Activated CD4-positive, alpha-beta T cell treated with anti-CD3 and anti-CD28 coated beads for 36 hours (primary cell): ENCODE data around the gene ITPRID1. TPM values are rescaled to one million over a fixed set of nuclear protein-coding genes. Genes with fewer than 3 reads are reported as not detected.
"Not testable (repeated sequence)": the region's sequence is repeated elsewhere in the genome, so short reads cannot be mapped to it uniquely, and the experiment has no call there.

ENCODE experiments used
- ATAC-seq: fragments of 200-7000 bp; cut with Tn5 transposase; one replicate; pipeline ENCODE4 v1.10.0; 2021; ENCODE audit warnings: mild to moderate bottlenecking, moderate library complexity
- CTCF ChIA-PET: fragments of 350-600 bp; sonication (Branson Sonifier 250); formaldehyde crosslinking; loops from one replicate; lab custom pipeline; 2021; ENCODE audit warnings: antibody characterized with exemption; lab: Charles Lee
- POLR2A ChIA-PET: fragments of 350-600 bp; sonication (Branson Sonifier 250); formaldehyde crosslinking; loops from one replicate; lab custom pipeline; 2021; ENCODE audit warnings: antibody characterized with exemption, inconsistent platforms; lab: Charles Lee
- DNase-seq: peaks from one replicate; pipeline ENCODE4 v3.0.0-alpha.2; 2020
- H3K27ac Mint-ChIP-seq: one replicate; pipeline ENCODE4 v1.8.0; 2021; ENCODE audit warnings: mixed read lengths
- H3K27me3 Mint-ChIP-seq: one replicate; pipeline ENCODE4 v1.8.0; 2021; ENCODE audit warnings: mixed read lengths
- H3K36me3 Mint-ChIP-seq: one replicate; pipeline ENCODE4 v1.8.0; 2021; ENCODE audit warnings: low read depth, mixed read lengths
- H3K4me1 Mint-ChIP-seq: one replicate; pipeline ENCODE4 v1.8.0; 2021; ENCODE audit warnings: mixed read lengths
- H3K4me3 Mint-ChIP-seq: one replicate; pipeline ENCODE4 v1.8.0; 2021; ENCODE audit warnings: mild to moderate bottlenecking, moderate library complexity, mixed read lengths
- H3K9me3 Mint-ChIP-seq: one replicate; pipeline ENCODE4 v1.8.0; 2021; ENCODE audit warnings: low read depth, mixed read lengths
- intact Hi-C, 2 experiments: fragments of 100-400 bp; cut with DNase I in 1 of 2; cut with micrococcal nuclease in 1 of 2; formaldehyde crosslinking; loops; one replicate each; pipeline versions ENCODE4 v1.14.2 to v1.15.1; 2022 to 2024; cut with DNase I, micrococcal nuclease
- total RNA-seq, 2 experiments: library from RNA; stranded (reverse); gene quantifications; one replicate each; pipeline ENCODE4 v1.2.3, GENCODE V29; 2021

ITPRID1 gene
- not detected for total RNA-seq

GRCh38 chr7:31513790-31514189 lies at the start of gene ITPRID1:
TSS of gene ITPRID1 (plus strand) at chr7:31514090. CDS start at chr7:31553025, 38,935 bp downstream.
- H3K27ac Mint-ChIP-seq: no peak within 1 kb of the TSS
- H3K4me3 Mint-ChIP-seq: no peak within 1 kb of the TSS
- ChIA-PET POLR2A (no interaction called here), CTCF (interaction anchor here (1.3 kb wide), 1 partner anchor 70 kb away, joined by 4 read pairs; no protein-coding TSS in a partner anchor)
- ATAC-seq: no peak
- H3K36me3 Mint-ChIP-seq: no peaks in the 10 kb centered on the region
- H3K9me3 Mint-ChIP-seq: peaks cover 9% of the 10 kb centered on the region
- DNase-seq: no peak
- intact Hi-C loops: no loop called here
- no peaks in the 10 kb centered on the region for H3K4me1 Mint-ChIP-seq
- H3K27me3 Mint-ChIP-seq: no peaks in the 10 kb centered on the region

- intact Hi-C loops: no loop called here
- Mint-ChIP-seq H3K4me1 (no peaks in the 10 kb centered on the region), H3K4me3 (no peak overlapping the region), H3K9me3 (no peaks in the 10 kb centered on the region), H3K36me3 (no peaks in the 10 kb centered on the region), H3K27ac (no peak overlapping the region), H3K27me3 (peaks cover 4% of the 10 kb centered on the region)
- ATAC-seq (no peak), DNase-seq (no peak)
- CTCF ChIA-PET: interaction anchor here (0.6 to 1.8 kb wide), 3 partner anchors 15 to 22 kb away, joined by 3 to 7 read pairs (median 3); no protein-coding TSS in a partner anchor
- POLR2A ChIA-PET: no interaction called here
These were observed 49.3 kb upstream of the ITPRID1 start for GRCh38 chr7:31464601-31465000.

GRCh38 chr7:31465285-31465684 lies 48.6 kb upstream of the ITPRID1 start:
- intact Hi-C loops: no loop called here
- ChIA-PET POLR2A (no interaction called here), CTCF (interaction anchor here (0.8 kb wide), 1 partner anchor 22 kb away, joined by 3 read pairs; no protein-coding TSS in a partner anchor)

GRCh38 chr7:31466036-31466435 lies 47.9 kb upstream of the ITPRID1 start:
- no peak for DNase-seq
- no peaks in the 10 kb centered on the region for H3K36me3 Mint-ChIP-seq
- no peak overlapping the region for H3K4me3 Mint-ChIP-seq
- H3K27ac Mint-ChIP-seq: no peak overlapping the region
- no peaks in the 10 kb centered on the region for H3K9me3 Mint-ChIP-seq
- POLR2A ChIA-PET: no interaction called here
- CTCF ChIA-PET: no interaction called here
- H3K4me1 Mint-ChIP-seq: no peaks in the 10 kb centered on the region
- ATAC-seq: no peak
- peaks cover 4% of the 10 kb centered on the region for H3K27me3 Mint-ChIP-seq
- intact Hi-C loops: no loop called here

More at GRCh38 chr7:31465285-31465684, 48.6 kb upstream of the ITPRID1 start:
- Mint-ChIP-seq H3K36me3 (no peaks in the 10 kb centered on the region), H3K27me3 (peaks cover 4% of the 10 kb centered on the region), H3K4me3 (no peak overlapping the region), H3K27ac (no peak overlapping the region), H3K9me3 (no peaks in the 10 kb centered on the region), H3K4me1 (no peaks in the 10 kb centered on the region)
- DNase-seq (no peak), ATAC-seq (no peak)

- H3K36me3 Mint-ChIP-seq, ATAC-seq, H3K27me3 Mint-ChIP-seq, CTCF ChIA-PET, H3K9me3 Mint-ChIP-seq, DNase-seq, H3K4me1 Mint-ChIP-seq, H3K4me3 Mint-ChIP-seq, POLR2A ChIA-PET, intact Hi-C loops, H3K27ac Mint-ChIP-seq: not testable (repeated sequence)
These were observed 43.0 kb upstream of the ITPRID1 start for GRCh38 chr7:31470883-31471282.

- CTCF ChIA-PET: no interaction called here
- no peaks in the 10 kb centered on the region for H3K36me3 Mint-ChIP-seq
- ATAC-seq (no peak), DNase-seq (no peak)
- no peak overlapping the region for H3K4me3 Mint-ChIP-seq
- POLR2A ChIA-PET: no interaction called here
- H3K4me1 Mint-ChIP-seq: no peaks in the 10 kb centered on the region
- intact Hi-C loops: no loop called here
- H3K9me3 Mint-ChIP-seq: no peaks in the 10 kb centered on the region
- no peak overlapping the region for H3K27ac Mint-ChIP-seq
- H3K27me3 Mint-ChIP-seq: peaks cover 2% of the 10 kb centered on the region
These were observed 38.5 kb upstream of the ITPRID1 start for GRCh38 chr7:31475368-31475767.

- Mint-ChIP-seq H3K4me1 (no peaks in the 10 kb centered on the region), H3K27me3 (peaks cover 2% of the 10 kb centered on the region), H3K27ac (no peak overlapping the region), H3K4me3 (no peak overlapping the region), H3K36me3 (no peaks in the 10 kb centered on the region), H3K9me3 (peaks cover 2% of the 10 kb centered on the region)
- ATAC-seq (no peak), DNase-seq (no peak)
- CTCF ChIA-PET: interaction anchor here (0.5 to 0.8 kb wide), 2 partner anchors 49 to 474 kb away, joined by 3 read pairs; no protein-coding TSS in a partner anchor
- POLR2A ChIA-PET: no interaction called here
- intact Hi-C loops: no loop called here
These were observed 37.7 kb upstream of the ITPRID1 start for GRCh38 chr7:31476073-31476745.

- no peaks in the 10 kb centered on the region for H3K36me3 Mint-ChIP-seq
- DNase-seq (no peak), ATAC-seq (no peak)
- no peak overlapping the region for H3K27ac Mint-ChIP-seq
- intact Hi-C loops: no loop called here
- H3K27me3 Mint-ChIP-seq: peaks cover 2% of the 10 kb centered on the region
- peaks cover 2% of the 10 kb centered on the region for H3K9me3 Mint-ChIP-seq
- no peak overlapping the region for H3K4me3 Mint-ChIP-seq
- H3K4me1 Mint-ChIP-seq: no peaks in the 10 kb centered on the region
- ChIA-PET POLR2A (no interaction called here), CTCF (interaction anchor here (0.5 to 0.8 kb wide), 2 partner anchors 50 to 475 kb away, joined by 3 read pairs; no protein-coding TSS in a partner anchor)
These were observed 36.8 kb upstream of the ITPRID1 start for GRCh38 chr7:31476941-31477677.

GRCh38 chr7:31478018-31478417 lies 35.9 kb upstream of the ITPRID1 start:
- H3K9me3 Mint-ChIP-seq: peaks cover 2% of the 10 kb centered on the region
- CTCF ChIA-PET: interaction anchor here (0.6 kb wide), 1 partner anchor 493 kb away, joined by 3 read pairs; no protein-coding TSS in a partner anchor
- DNase-seq: no peak
- H3K27me3 Mint-ChIP-seq: peaks cover 2% of the 10 kb centered on the region
- no peak for ATAC-seq
- H3K36me3 Mint-ChIP-seq: no peaks in the 10 kb centered on the region
- intact Hi-C loops: no loop called here
- H3K4me3 Mint-ChIP-seq: no peak overlapping the region
- no peak overlapping the region for H3K27ac Mint-ChIP-seq
- no peaks in the 10 kb centered on the region for H3K4me1 Mint-ChIP-seq
- POLR2A ChIA-PET: interaction anchor here (0.7 kb wide), 1 partner anchor 21 kb away, joined by 4 read pairs; no protein-coding TSS in a partner anchor

- Mint-ChIP-seq H3K4me3 (no peak overlapping the region), H3K36me3 (no peaks in the 10 kb centered on the region), H3K9me3 (peaks cover 2% of the 10 kb centered on the region), H3K27ac (no peak overlapping the region), H3K27me3 (peaks cover 2% of the 10 kb centered on the region), H3K4me1 (no peaks in the 10 kb centered on the region)
- CTCF ChIA-PET: interaction anchor here (0.6 kb wide), 2 partner anchors 14 to 494 kb away, joined by 3 read pairs; no protein-coding TSS in a partner anchor
- intact Hi-C loops: no loop called here
- ATAC-seq: no peak
- POLR2A ChIA-PET: no interaction called here
- no peak for DNase-seq
These were observed 35.2 kb upstream of the ITPRID1 start for GRCh38 chr7:31478721-31479120.

- ATAC-seq: no peak
- no peak overlapping the region for H3K27ac Mint-ChIP-seq
- no peaks in the 10 kb centered on the region for H3K4me1 Mint-ChIP-seq
- H3K4me3 Mint-ChIP-seq: no peak overlapping the region
- no peak for DNase-seq
- ChIA-PET POLR2A (no interaction called here), CTCF (interaction anchor here (1.8 kb wide), 1 partner anchor 12 kb away, joined by 4 read pairs; no protein-coding TSS in a partner anchor)
- H3K27me3 Mint-ChIP-seq: no peaks in the 10 kb centered on the region
- intact Hi-C loops: loop anchor here (5.0 to 10.0 kb wide), 3 partner anchors 45 to 502 kb away; no protein-coding TSS in a partner anchor
- no peaks in the 10 kb centered on the region for H3K9me3 Mint-ChIP-seq
- no peaks in the 10 kb centered on the region for H3K36me3 Mint-ChIP-seq
These were observed 26.8 kb upstream of the ITPRID1 start for GRCh38 chr7:31487071-31487470.
